Endothelial cell of umbilical vein (primary cell): ENCODE measurements around the gene NPVF.

Experiments
- EZH2 ChIP-seq: IDR thresholded peaks from 2 replicates; pipeline ENCODE4 v1.6.1; 2012; ENCODE audit warnings: borderline replicate concordance, low read depth, mild to moderate bottlenecking, moderate library complexity, low read length, inconsistent platforms; ENCODE audit not compliant: severe bottlenecking
- FOS ChIP-seq: IDR thresholded peaks from 2 replicates; pipeline ENCODE4 v1.6.1; 2011; ENCODE audit warnings: mild to moderate bottlenecking, low read length, moderate library complexity, borderline replicate concordance; ENCODE audit not compliant: insufficient read depth
- GATA2 ChIP-seq: IDR thresholded peaks from 2 replicates; pipeline ENCODE4 v1.7.0; 2011; ENCODE audit warnings: low read depth, mild to moderate bottlenecking, moderate library complexity, mixed read lengths, low read length; ENCODE audit not compliant: insufficient read length, insufficient read depth
- JUN ChIP-seq: IDR thresholded peaks from 2 replicates; pipeline ENCODE4 v1.6.1; 2011; ENCODE audit warnings: borderline replicate concordance, low read depth; ENCODE audit not compliant: insufficient read length, insufficient read depth
- MYC ChIP-seq: IDR thresholded peaks from one replicate; pipeline ENCODE4 v1.6.1; 2011; ENCODE audit warnings: mild to moderate bottlenecking, low read depth, low read length
- POLR2A ChIP-seq: IDR thresholded peaks from 2 replicates; pipeline ENCODE4 v1.6.1; 2012; ENCODE audit warnings: low read depth, mild to moderate bottlenecking, control low read depth, low read length
- POLR2AphosphoS5 ChIP-seq: IDR thresholded peaks from 2 replicates; pipeline ENCODE4 v1.6.1; 2012; ENCODE audit warnings: low read depth, mild to moderate bottlenecking, control low read depth, low read length, moderate library complexity; ENCODE audit not compliant: insufficient read depth
- TF ChIP-seq, protein P1 (sequence below), 2 donors: IDR thresholded peaks; 1 replicate in 1 of 2; 2 replicates in 1 of 2; pipeline ENCODE4 v1.5.1; 2011; ENCODE audit warnings: low read length in 2 of 2, mild to moderate bottlenecking in 2 of 2, moderate library complexity in 2 of 2, control low read depth in 1 of 2, inconsistent platforms in 1 of 2, low read depth in 1 of 2; ENCODE audit not compliant: insufficient read depth in 1 of 2; ENCODE audit errors: extremely low read depth in 1 of 2
- TF ChIP-seq, protein P2 (sequence below): IDR thresholded peaks from 2 replicates; pipeline ENCODE4 v1.6.1; 2011; ENCODE audit not compliant: insufficient read depth, insufficient read length

DNA sequence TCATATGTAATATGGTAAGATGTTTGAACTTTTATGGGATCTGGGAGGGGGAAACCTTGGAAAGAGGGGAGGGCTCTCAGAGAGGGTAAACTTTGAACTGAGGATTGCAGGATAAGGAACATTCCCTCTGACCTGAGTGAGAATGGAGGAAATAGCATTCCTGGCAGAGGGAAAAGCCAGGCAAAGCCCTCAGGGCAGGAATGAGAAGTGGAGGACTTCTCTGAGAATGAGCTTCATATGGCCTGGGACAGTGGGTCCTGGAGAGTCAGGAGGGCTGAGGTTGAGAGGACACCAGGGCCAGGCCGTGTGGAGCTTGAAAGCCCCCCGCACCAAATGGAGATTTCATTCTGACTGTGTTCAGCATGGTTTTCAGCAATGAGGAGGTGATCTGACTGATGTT is 34.2 kb downstream of the NPVF start:
- TF ChIP-seq EZH2, result no peak
- no peak for TF ChIP-seq POLR2AphosphoS5
- TF ChIP-seq, protein P1, sequence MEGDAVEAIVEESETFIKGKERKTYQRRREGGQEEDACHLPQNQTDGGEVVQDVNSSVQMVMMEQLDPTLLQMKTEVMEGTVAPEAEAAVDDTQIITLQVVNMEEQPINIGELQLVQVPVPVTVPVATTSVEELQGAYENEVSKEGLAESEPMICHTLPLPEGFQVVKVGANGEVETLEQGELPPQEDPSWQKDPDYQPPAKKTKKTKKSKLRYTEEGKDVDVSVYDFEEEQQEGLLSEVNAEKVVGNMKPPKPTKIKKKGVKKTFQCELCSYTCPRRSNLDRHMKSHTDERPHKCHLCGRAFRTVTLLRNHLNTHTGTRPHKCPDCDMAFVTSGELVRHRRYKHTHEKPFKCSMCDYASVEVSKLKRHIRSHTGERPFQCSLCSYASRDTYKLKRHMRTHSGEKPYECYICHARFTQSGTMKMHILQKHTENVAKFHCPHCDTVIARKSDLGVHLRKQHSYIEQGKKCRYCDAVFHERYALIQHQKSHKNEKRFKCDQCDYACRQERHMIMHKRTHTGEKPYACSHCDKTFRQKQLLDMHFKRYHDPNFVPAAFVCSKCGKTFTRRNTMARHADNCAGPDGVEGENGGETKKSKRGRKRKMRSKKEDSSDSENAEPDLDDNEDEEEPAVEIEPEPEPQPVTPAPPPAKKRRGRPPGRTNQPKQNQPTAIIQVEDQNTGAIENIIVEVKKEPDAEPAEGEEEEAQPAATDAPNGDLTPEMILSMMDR (IDR thresholded peaks at IDR 0.05; ENCODE audit: extremely low read depth in 1 of 2, insufficient read depth in 1 of 2, low read depth in 1 of 2, low read length in 2 of 2), result no peak
- TF ChIP-seq, protein P2, sequence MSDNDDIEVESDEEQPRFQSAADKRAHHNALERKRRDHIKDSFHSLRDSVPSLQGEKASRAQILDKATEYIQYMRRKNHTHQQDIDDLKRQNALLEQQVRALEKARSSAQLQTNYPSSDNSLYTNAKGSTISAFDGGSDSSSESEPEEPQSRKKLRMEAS, result no peak
- TF ChIP-seq POLR2A, result no peak
- no peak for TF ChIP-seq FOS
- no peak for TF ChIP-seq MYC
- no peak for TF ChIP-seq JUN
- no peak for TF ChIP-seq GATA2
